Metanephros (tissue), 1 donor: Measurements from ENCODE around the gene SFRP4. TPM values are rescaled to one million over a fixed set of nuclear protein-coding genes. Genes with fewer than 3 reads are reported as not detected.

ENCODE experiments used
- total RNA-seq: library from RNA; depleted of rRNA; stranded (reverse); fragments of >200 nt; gene quantifications from one replicate; pipeline ENCODE4 v1.2.3, GENCODE V29; 2014

The SFRP4 gene
- total RNA-seq, result 11.2 TPM

DNA sequence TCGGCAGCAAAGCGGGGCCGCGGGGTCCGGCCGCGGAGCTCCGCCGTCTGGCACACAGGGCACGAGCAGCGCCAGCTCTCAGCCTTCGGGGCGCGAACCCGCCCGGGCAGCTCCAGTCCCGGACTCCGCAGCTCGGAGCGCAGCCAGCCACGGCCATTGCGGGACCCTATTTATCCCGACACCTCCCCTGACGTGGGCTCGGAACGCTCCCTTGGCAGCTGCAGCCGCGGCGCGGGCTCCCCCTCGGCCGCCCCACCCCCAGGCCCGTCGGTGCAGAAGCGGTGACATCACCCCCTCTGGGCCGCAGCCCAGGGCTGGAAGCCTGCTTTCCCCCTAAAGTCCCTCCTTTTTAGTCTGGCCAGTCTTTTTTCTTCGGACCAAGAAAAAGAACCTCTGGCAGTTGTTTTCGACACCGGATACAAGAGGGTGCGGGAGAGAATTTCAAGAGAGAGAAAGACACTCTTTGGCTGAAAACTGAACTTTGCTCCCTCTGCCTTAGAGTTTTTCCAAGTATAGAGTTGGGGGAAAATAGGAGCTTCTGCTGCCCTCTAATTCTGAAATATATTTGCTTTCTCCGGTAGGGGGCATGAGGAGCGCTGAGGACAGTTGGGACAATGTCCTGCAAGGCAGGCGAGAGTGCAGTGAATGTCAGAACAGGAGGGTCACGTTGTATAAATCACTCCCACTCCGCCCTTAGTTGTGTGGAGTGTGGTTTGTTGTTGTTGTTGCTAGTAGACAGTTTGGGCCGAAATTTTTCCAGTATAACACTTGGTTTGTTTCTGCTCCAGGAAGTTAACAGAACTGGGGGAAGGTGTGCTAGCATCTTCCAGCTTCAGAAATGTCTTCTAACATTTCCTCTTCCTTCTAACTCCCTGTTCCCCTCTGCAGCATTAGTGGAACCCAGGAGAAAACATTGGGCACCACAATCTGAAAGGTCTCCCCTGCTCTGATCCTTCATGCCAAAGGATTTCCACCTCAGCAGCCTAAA is at the start of gene SFRP4:
Gene SFRP4 (minus strand): TSS at position 145 of the 988 bp plus-strand sequence. CDS start 280 bp downstream, outside the sequence.

DNA sequence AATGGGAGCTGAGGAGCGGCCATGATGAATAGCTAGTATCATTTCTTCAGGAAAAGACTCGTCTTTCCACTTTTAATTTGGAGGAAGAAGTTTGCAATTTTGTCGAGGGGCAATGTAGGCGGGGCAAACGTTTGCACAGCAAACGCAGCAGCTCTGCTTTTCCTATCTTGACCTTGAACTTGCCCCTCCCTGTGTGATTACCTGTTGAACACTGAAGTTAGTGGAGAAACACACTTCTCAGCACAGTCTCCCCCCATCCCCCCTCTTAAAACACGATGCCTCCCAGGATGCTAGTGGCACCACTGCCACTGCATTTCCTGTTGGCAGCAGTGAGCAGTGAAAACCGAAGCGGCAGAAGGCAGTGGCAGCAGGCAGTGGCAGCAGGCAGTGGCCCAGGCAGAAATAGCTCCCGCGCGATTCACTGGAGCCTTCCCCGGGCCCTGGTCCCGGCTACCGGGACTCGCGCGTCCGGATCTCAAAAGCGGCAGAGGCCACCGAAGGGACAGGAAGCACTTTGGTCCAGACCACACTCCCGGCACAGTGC is 3.8 kb upstream of the SFRP4 start, which contains the start of gene EPDR1:
Gene EPDR1 (plus strand): TSS at position 336 of the 544 bp plus-strand sequence. CDS start 300 bp downstream, outside the sequence.

Other genes with a start within 250 kb of the SFRP4 start
- gene GPR141, start 233.1 kb downstream of the SFRP4 start, total RNA-seq, result 6.4 TPM
- gene NME8, start 68.2 kb downstream of the SFRP4 start, total RNA-seq, result 1.2 TPM
- gene EPDR1, start 3.8 kb upstream of the SFRP4 start, total RNA-seq, result 34.3 TPM